ENCODE data around the gene HFE.

HFE gene

GRCh38 chr6:26122793-26123674 is 35.8 kb downstream of the HFE start (continued):
- TF ChIP-seq ZNF449 (tag by site-specific recombination; IDR thresholded peaks at IDR 0.05) (no peak), ZNF501 (tag by site-specific recombination; IDR thresholded peaks at IDR 0.05) (peak; percentile 47; the same call in 1 of the 2 replicates), MYNN (tag by site-specific recombination; IDR thresholded peaks at IDR 0.05; ENCODE audit: borderline replicate concordance) (no peak), ZNF214 (tag by site-specific recombination; IDR thresholded peaks at IDR 0.05; ENCODE audit: borderline replicate concordance) (no peak), INSM2 (tag by site-specific recombination; IDR thresholded peaks at IDR 0.05) (peak; percentile 52; the same call in 1 of the 2 replicates), OVOL3 (tag by site-specific recombination; IDR thresholded peaks at IDR 0.05) (no peak), REPIN1 (tag by site-specific recombination; IDR thresholded peaks at IDR 0.05; ENCODE audit: low read depth) (no peak), ZNF2 (tag by site-specific recombination; IDR thresholded peaks at IDR 0.05) (peak; percentile 32; the same call in 1 of the 2 replicates), ZNF391 (tag by site-specific recombination; IDR thresholded peaks at IDR 0.05; ENCODE audit: borderline replicate concordance, low read depth) (peak; percentile 50; the same call in 1 of the 2 replicates), SETDB1 (IDR thresholded peaks at IDR 0.05; ENCODE audit: insufficient read length, low read length) (peak; percentile 42), ATF2 (tag by site-specific recombination; IDR thresholded peaks at IDR 0.05; ENCODE audit: low read depth) (no peak; the same call in 1 of the 2 replicates), KLF7 (tag by site-specific recombination; IDR thresholded peaks at IDR 0.05; ENCODE audit: borderline replicate concordance) (peak; percentile 38; the same call in 1 of the 2 replicates), ZNF747 (tag by site-specific recombination; IDR thresholded peaks at IDR 0.05) (no peak), ZSCAN18 (tag by site-specific recombination; IDR thresholded peaks at IDR 0.05) (no peak), ZNF221 (tag by site-specific recombination; IDR thresholded peaks at IDR 0.05; ENCODE audit: borderline replicate concordance) (no peak), ZNF19 (tag by site-specific recombination; IDR thresholded peaks at IDR 0.05; ENCODE audit: low read depth) (no peak), ZNF514 (tag by site-specific recombination; IDR thresholded peaks at IDR 0.05) (no peak), ZBTB8A (tag by site-specific recombination; IDR thresholded peaks at IDR 0.05) (peak; percentile 67; the same call in 1 of the 2 replicates), ZNF350 (tag by site-specific recombination; IDR thresholded peaks at IDR 0.05) (no peak), ZNF133 (tag by site-specific recombination; IDR thresholded peaks at IDR 0.05) (no peak), ZBTB48 (tag by site-specific recombination; IDR thresholded peaks at IDR 0.05) (no peak), ZNF654 (tag by site-specific recombination; IDR thresholded peaks at IDR 0.05; ENCODE audit: low read depth) (no peak), PRDM2 (tag by site-specific recombination; IDR thresholded peaks at IDR 0.05; ENCODE audit: borderline replicate concordance) (no peak), ZNF704 (tag by site-specific recombination; IDR thresholded peaks at IDR 0.05) (no peak), ZNF629 (tag by site-specific recombination; IDR thresholded peaks at IDR 0.05) (peak; percentile 95)
